ENCODE measurements around the gene C16orf86.

The C16orf86 gene

DNA sequence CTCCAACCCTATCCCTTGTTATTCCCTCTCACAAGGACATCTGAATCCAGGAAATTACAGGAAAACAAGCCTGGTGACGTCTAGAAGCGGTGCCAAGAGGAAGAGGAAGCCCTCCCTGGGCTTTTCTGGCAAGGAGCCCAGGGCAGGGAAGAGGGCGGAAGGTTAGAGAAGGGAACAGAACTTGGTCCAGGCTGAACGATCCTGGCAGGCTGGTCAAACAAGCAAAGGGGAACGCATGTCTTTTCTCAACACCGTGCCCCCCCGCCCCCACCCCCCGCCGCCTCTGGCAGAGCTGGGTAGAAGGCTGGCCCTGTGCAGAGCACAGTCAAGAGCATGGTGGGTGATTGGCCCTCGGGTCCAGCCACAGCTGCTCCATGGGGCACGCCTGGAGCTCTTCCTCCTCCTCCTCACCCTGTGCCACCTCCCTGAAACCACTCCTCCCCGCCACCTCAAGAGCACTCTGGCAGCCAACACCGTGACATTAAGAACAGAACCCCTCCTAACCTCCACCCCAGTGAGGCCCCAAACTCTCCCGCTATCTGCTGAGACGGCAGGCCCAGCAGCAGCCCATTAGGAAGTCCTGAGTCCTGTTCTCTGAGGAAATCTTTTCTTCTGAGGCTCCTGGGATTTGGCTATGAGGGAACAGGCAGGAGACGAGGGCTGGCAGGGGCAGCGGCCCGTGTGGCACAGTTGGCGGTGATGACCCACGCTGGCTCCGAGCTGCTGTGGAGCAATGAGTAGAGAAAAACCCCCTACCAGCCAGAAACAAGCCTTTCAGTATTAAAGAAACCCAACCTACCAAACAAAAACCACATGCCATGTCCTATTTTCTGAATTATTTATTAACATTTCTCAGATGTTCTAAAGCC is 7.3 kb downstream of the C16orf86 start:
- H3K4me1 ChIP-seq (ENCODE audit: control insufficient read depth, low read length) = peaks cover 16% of the 10 kb centered on the region
- H4K20me1 ChIP-seq (ENCODE audit: control insufficient read depth, insufficient read depth, low read depth, low read length) = no peaks in the 10 kb centered on the region
- H3F3A ChIP-seq (ENCODE audit: control insufficient read depth, insufficient read depth) = no peaks in the 10 kb centered on the region
- no peak overlapping the region for H3K4me3 ChIP-seq (ENCODE audit: low read length)
- no peak overlapping the region for H3K27ac ChIP-seq (ENCODE audit: low read depth, low read length)
- no peaks in the 10 kb centered on the region for H3K27me3 ChIP-seq (ENCODE audit: control insufficient read depth, low read length)
- H3K79me2 ChIP-seq (ENCODE audit: control insufficient read depth, low read length) = no peaks in the 10 kb centered on the region
- H3K9me2 ChIP-seq (replicated peaks; ENCODE audit: control insufficient read depth, low read length) = no peaks in the 10 kb centered on the region
- no peak overlapping the region for H3K4me2 ChIP-seq (ENCODE audit: low read length)
- H3K36me3 ChIP-seq (ENCODE audit: control insufficient read depth, low read length) = no peaks in the 10 kb centered on the region
- H3K9me3 ChIP-seq (ENCODE audit: control insufficient read depth, insufficient read depth, low read length) = no peaks in the 10 kb centered on the region
- TF ChIP-seq, protein P1, sequence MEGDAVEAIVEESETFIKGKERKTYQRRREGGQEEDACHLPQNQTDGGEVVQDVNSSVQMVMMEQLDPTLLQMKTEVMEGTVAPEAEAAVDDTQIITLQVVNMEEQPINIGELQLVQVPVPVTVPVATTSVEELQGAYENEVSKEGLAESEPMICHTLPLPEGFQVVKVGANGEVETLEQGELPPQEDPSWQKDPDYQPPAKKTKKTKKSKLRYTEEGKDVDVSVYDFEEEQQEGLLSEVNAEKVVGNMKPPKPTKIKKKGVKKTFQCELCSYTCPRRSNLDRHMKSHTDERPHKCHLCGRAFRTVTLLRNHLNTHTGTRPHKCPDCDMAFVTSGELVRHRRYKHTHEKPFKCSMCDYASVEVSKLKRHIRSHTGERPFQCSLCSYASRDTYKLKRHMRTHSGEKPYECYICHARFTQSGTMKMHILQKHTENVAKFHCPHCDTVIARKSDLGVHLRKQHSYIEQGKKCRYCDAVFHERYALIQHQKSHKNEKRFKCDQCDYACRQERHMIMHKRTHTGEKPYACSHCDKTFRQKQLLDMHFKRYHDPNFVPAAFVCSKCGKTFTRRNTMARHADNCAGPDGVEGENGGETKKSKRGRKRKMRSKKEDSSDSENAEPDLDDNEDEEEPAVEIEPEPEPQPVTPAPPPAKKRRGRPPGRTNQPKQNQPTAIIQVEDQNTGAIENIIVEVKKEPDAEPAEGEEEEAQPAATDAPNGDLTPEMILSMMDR (IDR thresholded peaks at IDR 0.05; ENCODE audit: low read depth, low read length, poor library complexity, severe bottlenecking) = no peak
- TF ChIP-seq EZH2phosphoT487 (IDR thresholded peaks at IDR 0.05; ENCODE audit: borderline replicate concordance, low read length) = no peak

DNA sequence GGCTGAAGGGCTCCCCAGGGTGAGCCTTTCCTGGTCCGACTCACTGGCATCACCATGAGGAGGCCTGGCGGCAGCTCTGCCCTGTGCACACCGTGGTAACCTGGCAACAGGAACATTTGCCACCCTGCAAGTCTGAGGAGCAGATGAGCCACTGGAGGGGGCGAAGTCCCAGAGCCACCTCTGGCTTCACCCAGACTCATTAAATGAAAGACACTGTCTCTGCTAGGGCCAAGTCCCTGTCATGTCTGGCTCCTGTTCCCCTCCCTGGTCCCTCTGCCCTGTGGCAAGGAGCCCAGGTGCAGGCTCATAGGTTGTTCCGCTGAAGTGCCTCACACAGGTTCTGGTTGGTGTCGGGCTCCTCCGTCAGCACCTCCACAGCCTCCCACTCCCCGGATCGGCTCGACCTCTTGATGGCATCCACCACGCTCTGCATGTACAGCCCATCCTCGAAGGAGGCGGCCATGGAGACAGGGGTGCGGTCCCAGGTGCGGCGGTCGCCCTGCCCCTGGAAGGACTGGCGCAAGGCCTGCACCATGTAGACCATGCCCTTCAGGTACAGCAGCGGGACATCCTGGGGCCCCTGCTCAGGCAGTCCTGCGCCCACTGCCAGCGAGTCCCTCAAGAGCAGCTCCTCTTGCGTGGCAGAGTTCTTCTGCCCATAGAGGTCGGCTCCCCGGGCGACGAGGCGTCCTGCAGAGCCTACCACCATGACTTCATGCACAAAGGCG is 8.4 kb downstream of the C16orf86 start:
- H3K4me2 ChIP-seq (ENCODE audit: low read length) = no peak overlapping the region
- H3K27me3 ChIP-seq (ENCODE audit: control insufficient read depth, low read length) = no peaks in the 10 kb centered on the region

DNA sequence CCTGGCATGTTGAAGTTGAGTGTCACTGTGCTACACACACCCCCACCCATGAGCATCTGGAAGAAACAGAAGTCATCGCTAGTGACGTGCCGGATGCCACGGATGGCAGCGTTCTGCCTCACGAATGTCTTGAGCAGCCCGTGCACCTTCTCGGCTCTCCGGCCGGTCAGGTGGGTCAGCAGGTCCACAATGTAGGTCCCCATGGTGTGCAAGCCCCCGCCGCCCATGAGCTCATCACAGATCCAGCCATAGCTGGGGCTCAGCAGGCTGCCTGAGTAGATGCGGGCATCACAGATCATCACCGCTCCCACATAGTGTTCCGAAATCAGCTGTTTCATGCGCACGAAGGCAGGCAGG is 8.9 kb downstream of the C16orf86 start:
- Histone ChIP-seq H3K4me3 (ENCODE audit: low read length) (no peak overlapping the region), H3K79me2 (ENCODE audit: control insufficient read depth, low read length) (no peaks in the 10 kb centered on the region), H3K36me3 (ENCODE audit: control insufficient read depth, low read length) (no peaks in the 10 kb centered on the region), H3K9me3 (ENCODE audit: control insufficient read depth, insufficient read depth, low read length) (no peaks in the 10 kb centered on the region), H3K27me3 (ENCODE audit: control insufficient read depth, low read length) (no peaks in the 10 kb centered on the region), H3K9me2 (replicated peaks; ENCODE audit: control insufficient read depth, low read length) (no peaks in the 10 kb centered on the region), H3K4me2 (ENCODE audit: low read length) (no peak overlapping the region), H3K27ac (ENCODE audit: low read depth, low read length) (no peak overlapping the region), H3F3A (ENCODE audit: control insufficient read depth, insufficient read depth) (no peaks in the 10 kb centered on the region), H3K4me1 (ENCODE audit: control insufficient read depth, low read length) (peaks cover 6% of the 10 kb centered on the region), H4K20me1 (ENCODE audit: control insufficient read depth, insufficient read depth, low read depth, low read length) (no peaks in the 10 kb centered on the region)
- no peak for TF ChIP-seq EZH2phosphoT487 (IDR thresholded peaks at IDR 0.05; ENCODE audit: borderline replicate concordance, low read length)
- TF ChIP-seq, protein P1 (IDR thresholded peaks at IDR 0.05; ENCODE audit: low read depth, low read length, poor library complexity, severe bottlenecking) = no peak

More for the DNA sequence above, 8.4 kb downstream of the C16orf86 start:
- Histone ChIP-seq H3K9me3 (ENCODE audit: control insufficient read depth, insufficient read depth, low read length) (no peaks in the 10 kb centered on the region), H3K27ac (ENCODE audit: low read depth, low read length) (no peak overlapping the region), H4K20me1 (ENCODE audit: control insufficient read depth, insufficient read depth, low read depth, low read length) (no peaks in the 10 kb centered on the region), H3K79me2 (ENCODE audit: control insufficient read depth, low read length) (no peaks in the 10 kb centered on the region), H3K4me1 (ENCODE audit: control insufficient read depth, low read length) (peaks cover 6% of the 10 kb centered on the region), H3K4me3 (ENCODE audit: low read length) (no peak overlapping the region), H3K9me2 (replicated peaks; ENCODE audit: control insufficient read depth, low read length) (no peaks in the 10 kb centered on the region), H3F3A (ENCODE audit: control insufficient read depth, insufficient read depth) (no peaks in the 10 kb centered on the region), H3K36me3 (ENCODE audit: control insufficient read depth, low read length) (no peaks in the 10 kb centered on the region)
- TF ChIP-seq EZH2phosphoT487 (IDR thresholded peaks at IDR 0.05; ENCODE audit: borderline replicate concordance, low read length) = no peak
- TF ChIP-seq, protein P1 (IDR thresholded peaks at IDR 0.05; ENCODE audit: low read depth, low read length, poor library complexity, severe bottlenecking) = no peak

All from DOHH2 (cell line).